HG03139 (cell line): Measurements from ENCODE around the gene CENPP.
"Not testable (repeated sequence)": the region's sequence is repeated elsewhere in the genome, so short reads cannot be mapped to it uniquely, and the experiment has no call there.

Experiments used
- ATAC-seq: cut with Tn5 transposase; IDR thresholded peaks from one replicate; pipeline ENCODE4 v1.9.1; 2021; ENCODE audit not compliant: unreplicated experiment

The CENPP gene

GRCh38 chr9:92529124-92529523 lies 203.4 kb downstream of the CENPP start:
- no peak for ATAC-seq

GRCh38 chr9:92530893-92531292 lies 205.1 kb downstream of the CENPP start:
- no peak for ATAC-seq

GRCh38 chr9:92534204-92534603 lies 208.5 kb downstream of the CENPP start:
- no peak for ATAC-seq

- no peak for ATAC-seq
These were observed 208.9 kb downstream of the CENPP start for GRCh38 chr9:92534674-92535073.

- no peak for ATAC-seq
These were observed 210.4 kb downstream of the CENPP start, which contains the start of gene ECM2 for GRCh38 chr9:92535940-92536850. TSS of gene ECM2 (minus strand) at chr9:92535990. CDS start at chr9:92522866, 13,124 bp downstream.

- ATAC-seq, result no peak
These were observed 212.8 kb downstream of the CENPP start for GRCh38 chr9:92538541-92538940.

- ATAC-seq, result no peak
These were observed 218.2 kb downstream of the CENPP start for GRCh38 chr9:92543972-92544371.

GRCh38 chr9:92545002-92545510 lies 219.3 kb downstream of the CENPP start:
- no peak for ATAC-seq

- ATAC-seq, result no peak
These were observed 221.6 kb downstream of the CENPP start for GRCh38 chr9:92547356-92547755.

- no peak for ATAC-seq
These were observed 225.0 kb downstream of the CENPP start for GRCh38 chr9:92550765-92551164.

GRCh38 chr9:92558612-92559374 lies 233.0 kb downstream of the CENPP start:
- no peak for ATAC-seq

GRCh38 chr9:92561374-92562330 lies 235.9 kb downstream of the CENPP start:
- no peak for ATAC-seq

- no peak for ATAC-seq
These were observed 236.8 kb downstream of the CENPP start for GRCh38 chr9:92562461-92562967.

GRCh38 chr9:92563116-92564100 lies 237.7 kb downstream of the CENPP start:
- no peak for ATAC-seq

GRCh38 chr9:92564504-92564903 lies 238.8 kb downstream of the CENPP start:
- ATAC-seq, result no peak

GRCh38 chr9:92564982-92565381 lies 239.2 kb downstream of the CENPP start:
- ATAC-seq, result no peak

GRCh38 chr9:92571871-92572270 lies 246.1 kb downstream of the CENPP start:
- not testable (repeated sequence) for ATAC-seq

- ATAC-seq, result not testable (repeated sequence)
These were observed 247.9 kb downstream of the CENPP start for GRCh38 chr9:92573612-92574011.

GRCh38 chr9:92576175-92576574 lies 250.4 kb downstream of the CENPP start:
- ATAC-seq, result no peak
